Stimulated activated naive B cell treated with anti-CD40 and anti-IgM and Interleukin-4, amounts not matched to agents 10 μg/mL and 1 μg/mL and 100 μg/mL, for 72 hours (primary cell): Measurements from ENCODE around the gene PPP2R3A.
"Not testable (repeated sequence)": the region's sequence is repeated elsewhere in the genome, so short reads cannot be mapped to it uniquely, and the experiment has no call there.

Experiments used
- ATAC-seq, 2 donors: fragments of 150-1000 bp; cut with Tn5 transposase; replicated peaks; 2 replicates each; pipeline ENCODE4 v1.10.0; 2021; ENCODE audit warnings: moderate library complexity in 1 of 2
- DNase-seq: peaks from one replicate; pipeline ENCODE4 v3.0.0; 2021
- H3K27ac Mint-ChIP-seq: one replicate; pipeline ENCODE4 v1.8.0; 2022; ENCODE audit warnings: mild to moderate bottlenecking, mixed read lengths
- H3K27me3 Mint-ChIP-seq, 2 donors: one replicate each; pipeline ENCODE4 v1.8.0; 2022; ENCODE audit warnings: mixed read lengths in 2 of 2
- H3K36me3 Mint-ChIP-seq, 2 donors: one replicate each; pipeline ENCODE4 v1.8.0; 2022; ENCODE audit warnings: mixed read lengths in 2 of 2, mild to moderate bottlenecking in 1 of 2
- H3K4me1 Mint-ChIP-seq, 2 donors: one replicate each; pipeline ENCODE4 v1.8.0; 2022; ENCODE audit warnings: mixed read lengths in 2 of 2, mild to moderate bottlenecking in 1 of 2
- H3K4me3 Mint-ChIP-seq, 2 donors: one replicate each; pipeline ENCODE4 v1.8.0; 2022; ENCODE audit warnings: mild to moderate bottlenecking in 2 of 2, mixed read lengths in 2 of 2, moderate library complexity in 1 of 2
- H3K9me3 Mint-ChIP-seq, 2 donors: one replicate each; pipeline ENCODE4 v1.8.0; 2022; ENCODE audit warnings: mixed read lengths in 2 of 2, mild to moderate bottlenecking in 1 of 2

Gene PPP2R3A

DNA sequence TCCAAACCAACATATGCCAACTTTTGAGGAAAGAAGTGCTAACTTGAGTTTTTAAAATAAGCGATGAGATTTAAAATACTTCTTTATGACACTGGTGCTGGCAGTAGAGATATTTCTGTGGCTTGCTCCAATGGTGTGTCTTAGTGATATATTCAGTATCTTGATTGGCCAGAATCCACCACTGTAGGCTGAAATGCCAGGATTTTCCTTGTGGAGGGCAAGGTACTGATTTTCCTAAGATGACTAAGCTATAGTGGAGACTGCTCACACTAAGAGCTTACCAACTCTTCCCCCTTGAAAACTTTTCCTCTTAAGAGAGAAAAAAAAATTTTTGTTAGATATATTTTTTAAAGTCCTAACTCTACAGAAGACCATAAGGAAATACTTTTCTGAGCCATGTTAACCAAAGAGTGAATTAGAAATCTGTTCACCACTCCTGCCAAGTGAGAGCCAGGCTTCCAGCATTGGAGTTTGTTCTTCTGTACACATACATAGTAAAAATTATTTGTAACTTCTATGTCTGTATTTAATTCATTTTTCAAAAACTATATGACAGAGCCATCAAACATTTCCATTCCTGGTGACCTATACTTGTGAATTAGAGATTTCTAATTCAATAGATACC lies 109.1 kb downstream of the PPP2R3A start:
- no peak for DNase-seq
- Mint-ChIP-seq H3K36me3 (no peaks in the 10 kb centered on the region), H3K9me3 (no peaks in the 10 kb centered on the region), H3K4me3 (no peak overlapping the region), H3K27me3 (no peaks in the 10 kb centered on the region), H3K4me1 (peaks cover 2 to 11% of the 10 kb centered on the region in 2 donors), H3K27ac (no peak overlapping the region)
- no peak for ATAC-seq

DNA sequence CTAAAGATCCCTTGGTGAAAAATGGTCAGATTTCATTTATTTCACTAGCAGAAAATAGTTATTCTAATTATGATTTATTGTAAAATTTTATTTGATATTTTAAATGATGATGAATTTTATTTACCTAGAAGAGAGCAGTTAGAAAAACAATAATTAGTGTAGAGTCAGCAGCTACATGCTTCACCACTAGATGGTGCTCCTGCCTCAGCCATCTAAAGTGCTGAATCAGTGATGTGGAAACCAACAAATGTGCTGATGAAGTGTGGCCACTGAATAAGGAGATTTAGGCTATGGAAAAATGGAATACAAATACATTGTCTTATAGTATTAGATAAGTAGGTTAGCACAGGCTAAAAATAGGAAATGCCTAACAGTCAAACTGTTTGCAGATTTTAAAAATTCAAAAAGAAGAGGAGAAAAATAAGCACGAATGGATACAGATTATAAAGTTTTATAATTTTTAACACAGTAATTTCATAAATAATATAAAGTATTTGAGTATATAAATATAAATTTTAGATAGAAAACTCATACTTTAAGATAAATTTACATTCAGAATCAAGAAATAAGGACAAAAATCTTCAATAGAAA lies 109.8 kb downstream of the PPP2R3A start:
- Mint-ChIP-seq H3K4me3 (no peak overlapping the region), H3K27ac (no peak overlapping the region), H3K27me3 (no peaks in the 10 kb centered on the region), H3K36me3 (no peaks in the 10 kb centered on the region), H3K9me3 (no peaks in the 10 kb centered on the region), H3K4me1 (peaks cover 2 to 11% of the 10 kb centered on the region in 2 donors)
- peak; percentile 27 for DNase-seq
- peak; percentile 73 to 79 for ATAC-seq

DNA sequence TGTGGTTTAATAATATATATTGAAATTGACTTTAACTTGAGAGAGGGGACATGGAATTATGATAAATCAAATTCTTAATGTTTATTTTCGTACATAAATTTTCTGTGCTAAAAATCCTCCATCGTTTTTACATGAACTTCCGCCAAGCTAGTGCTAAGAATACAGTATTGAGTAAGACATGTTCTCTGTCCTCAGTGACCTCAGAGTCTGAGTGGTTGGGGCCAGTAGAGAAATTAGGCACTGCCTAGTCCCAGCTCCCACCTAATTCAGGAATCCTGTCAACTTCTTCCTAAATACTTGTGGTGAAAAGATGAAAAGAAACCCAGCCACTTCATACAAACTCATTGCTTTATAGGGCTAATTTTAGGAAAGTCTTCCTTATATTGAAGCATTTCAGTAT lies 110.3 kb downstream of the PPP2R3A start:
- Mint-ChIP-seq H3K27ac (no peak overlapping the region), H3K27me3 (no peaks in the 10 kb centered on the region), H3K36me3 (no peaks in the 10 kb centered on the region), H3K4me1 (peaks cover 2 to 11% of the 10 kb centered on the region in 2 donors), H3K4me3 (no peak overlapping the region), H3K9me3 (no peaks in the 10 kb centered on the region)
- no peak for DNase-seq
- ATAC-seq, result no peak

DNA sequence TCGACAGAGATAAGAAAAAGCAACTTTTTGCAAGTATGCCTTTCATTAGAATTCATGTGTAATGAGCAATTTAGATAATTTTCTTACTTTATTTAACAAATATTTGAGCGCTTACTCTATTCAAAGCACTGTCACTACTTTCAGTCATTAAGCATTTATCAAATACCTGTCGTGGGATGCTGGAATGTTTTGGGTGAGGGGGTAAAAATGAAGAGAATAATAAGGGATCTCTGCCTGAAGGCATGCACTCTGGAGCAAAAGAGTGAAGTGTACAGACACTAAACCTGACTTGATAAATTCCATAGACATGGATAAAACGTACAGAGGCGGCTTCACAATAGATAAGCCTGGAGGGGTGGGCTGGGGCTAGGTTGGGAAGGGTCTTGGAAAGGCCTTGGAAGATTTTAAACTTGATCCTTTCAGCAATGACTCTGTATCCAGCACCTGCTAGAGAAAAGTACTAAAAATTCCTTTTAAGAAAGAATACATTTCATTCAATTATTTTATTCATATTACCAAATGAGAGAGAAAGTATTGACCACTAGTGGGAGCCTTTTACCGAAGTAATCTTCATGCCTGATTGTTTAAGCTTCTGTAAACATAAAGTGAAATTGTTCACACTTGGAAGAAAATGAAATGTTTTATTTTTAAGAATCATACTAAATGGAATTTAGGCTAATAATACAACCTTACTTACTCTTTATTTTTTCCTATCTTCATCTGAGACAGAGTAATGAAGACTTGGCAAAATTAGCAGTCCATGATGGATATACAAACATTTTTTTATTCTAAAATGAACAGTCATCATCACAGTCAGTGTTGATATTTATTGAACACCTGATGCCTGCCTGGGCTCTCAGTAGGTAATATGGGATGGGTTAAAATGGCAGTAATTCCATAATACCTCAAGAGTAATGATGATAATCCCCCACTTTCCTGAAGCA lies 113.2 kb downstream of the PPP2R3A start:
- ATAC-seq (no peak), DNase-seq (no peak)
- Mint-ChIP-seq H3K27ac (no peak overlapping the region), H3K4me3 (no peak overlapping the region), H3K9me3 (peaks cover 0 to 5% of the 10 kb centered on the region in 2 donors), H3K27me3 (no peaks in the 10 kb centered on the region), H3K4me1 (peaks cover 2 to 5% of the 10 kb centered on the region in 2 donors), H3K36me3 (peaks cover 0 to 3% of the 10 kb centered on the region in 2 donors)

DNA sequence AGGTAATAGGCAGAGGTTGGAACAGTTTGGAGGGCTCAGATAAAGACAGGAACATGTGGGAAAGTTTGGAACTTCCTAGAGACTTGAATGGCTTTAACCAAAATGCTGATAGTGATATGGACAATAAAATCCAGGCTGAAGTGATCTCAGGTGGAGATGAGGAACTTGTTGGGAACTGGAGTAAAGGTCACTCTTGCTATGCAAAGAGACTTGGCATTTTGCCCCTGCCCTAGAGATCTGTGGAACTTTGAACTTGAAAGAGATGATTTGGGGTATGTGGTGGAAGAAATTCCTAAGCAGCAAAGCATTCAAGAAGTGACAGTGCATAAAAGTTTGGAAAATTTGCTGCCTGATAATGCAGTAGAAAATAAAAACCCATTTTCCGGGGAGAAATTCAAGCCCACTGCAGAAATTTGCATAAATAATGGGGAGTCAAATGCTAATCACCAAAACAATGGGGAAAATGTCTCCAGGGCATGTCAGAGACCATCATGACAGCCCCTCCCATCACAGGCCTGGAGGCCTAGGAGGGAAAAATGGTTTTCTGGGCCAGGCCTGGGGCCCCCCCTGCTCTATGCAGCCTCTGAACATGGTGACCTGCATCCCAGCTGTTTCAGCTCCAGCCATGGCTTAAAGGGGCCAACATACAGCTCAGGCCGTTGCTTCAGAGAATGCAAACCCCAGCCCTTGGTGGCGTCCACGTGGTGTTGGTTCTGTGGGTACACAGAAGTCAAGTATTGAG lies 118.3 kb downstream of the PPP2R3A start:
- peaks cover 6 to 17% of the 10 kb centered on the region in 2 donors for H3K9me3 Mint-ChIP-seq
- not testable (repeated sequence) for ATAC-seq, H3K4me1 Mint-ChIP-seq, H3K27me3 Mint-ChIP-seq, DNase-seq, H3K27ac Mint-ChIP-seq, H3K4me3 Mint-ChIP-seq
- peaks cover 0 to 15% of the 10 kb centered on the region in 2 donors for H3K36me3 Mint-ChIP-seq

DNA sequence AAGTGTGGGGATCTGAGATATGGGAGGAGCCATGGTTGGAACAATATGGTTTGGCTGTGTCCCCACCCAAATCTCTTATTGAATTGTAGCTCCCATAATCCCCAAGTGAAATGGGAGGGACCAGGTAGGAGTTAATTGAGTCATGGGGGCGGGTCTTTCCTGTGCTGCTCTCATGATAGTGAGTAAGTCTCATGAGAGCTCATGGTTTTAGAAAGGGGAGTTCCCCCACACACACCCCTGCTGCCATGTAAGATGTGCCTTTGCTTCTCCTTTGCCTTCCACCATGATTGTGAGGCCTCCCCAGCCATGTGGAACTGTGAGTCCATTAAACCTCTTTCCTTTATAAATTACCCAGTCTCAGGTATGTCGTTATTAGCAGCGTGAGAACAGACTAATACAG lies 119.5 kb downstream of the PPP2R3A start:
- not testable (repeated sequence) for DNase-seq, ATAC-seq, H3K27ac Mint-ChIP-seq

DNA sequence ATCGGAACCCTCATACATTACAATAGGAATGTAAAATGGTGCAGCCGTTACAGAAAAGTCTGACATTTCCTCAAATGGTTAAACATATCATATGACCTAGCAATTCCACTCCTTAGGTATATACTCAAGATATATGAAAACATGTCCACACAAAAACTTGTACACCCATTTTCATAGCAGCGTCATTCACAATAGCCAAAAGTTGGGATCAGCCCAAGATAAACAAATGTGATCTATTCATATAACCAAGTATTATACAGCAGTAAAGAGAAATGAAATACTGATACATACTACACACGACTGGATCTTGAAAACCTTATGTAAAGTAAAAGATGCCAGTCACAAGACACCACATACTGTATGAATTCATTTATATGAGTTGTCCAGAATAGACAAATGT lies 128.2 kb downstream of the PPP2R3A start:
- H3K27me3 Mint-ChIP-seq, result no peaks in the 10 kb centered on the region
- no peak for DNase-seq
- no peak overlapping the region for H3K27ac Mint-ChIP-seq
- H3K36me3 Mint-ChIP-seq, result peaks cover 0 to 4% of the 10 kb centered on the region in 2 donors
- no peaks in the 10 kb centered on the region for H3K4me1 Mint-ChIP-seq
- ATAC-seq, result no peak
- H3K9me3 Mint-ChIP-seq, result no peaks in the 10 kb centered on the region
- H3K4me3 Mint-ChIP-seq, result no peak overlapping the region

More for the DNA sequence above, 119.5 kb downstream of the PPP2R3A start:
- not testable (repeated sequence) for H3K27me3 Mint-ChIP-seq, H3K4me1 Mint-ChIP-seq, H3K4me3 Mint-ChIP-seq
- peaks cover 6 to 17% of the 10 kb centered on the region in 2 donors for H3K9me3 Mint-ChIP-seq
- H3K36me3 Mint-ChIP-seq, result peaks cover 0 to 15% of the 10 kb centered on the region in 2 donors

DNA sequence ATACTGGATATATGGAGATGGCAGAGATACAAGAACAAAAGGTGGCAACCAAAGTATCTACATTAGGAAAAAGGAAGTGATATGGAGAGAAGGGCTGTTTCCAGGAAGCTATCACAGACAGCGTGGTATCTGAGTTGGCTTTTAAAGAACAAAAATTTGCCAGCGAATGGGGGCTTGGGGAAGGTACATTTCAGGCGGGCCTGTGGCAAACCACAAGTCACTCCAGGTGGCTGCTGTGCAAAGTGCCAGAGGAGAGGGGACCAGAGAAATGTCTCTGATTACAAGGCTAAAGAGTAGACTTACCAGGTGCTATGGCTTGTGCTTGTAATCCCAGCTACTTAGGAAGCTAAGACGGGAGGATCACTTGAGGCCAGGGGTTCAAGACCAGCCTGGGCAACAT lies 139.5 kb downstream of the PPP2R3A start:
- H3K4me3 Mint-ChIP-seq, result no peak overlapping the region
- no peaks in the 10 kb centered on the region for H3K27me3 Mint-ChIP-seq
- DNase-seq (no peak), ATAC-seq (peak; percentile 48 to 56)
- peaks cover 15 to 26% of the 10 kb centered on the region in 2 donors for H3K4me1 Mint-ChIP-seq
- no peaks in the 10 kb centered on the region for H3K9me3 Mint-ChIP-seq
- H3K36me3 Mint-ChIP-seq, result peaks cover 0 to 2% of the 10 kb centered on the region in 2 donors
- H3K27ac Mint-ChIP-seq, result no peak overlapping the region

DNA sequence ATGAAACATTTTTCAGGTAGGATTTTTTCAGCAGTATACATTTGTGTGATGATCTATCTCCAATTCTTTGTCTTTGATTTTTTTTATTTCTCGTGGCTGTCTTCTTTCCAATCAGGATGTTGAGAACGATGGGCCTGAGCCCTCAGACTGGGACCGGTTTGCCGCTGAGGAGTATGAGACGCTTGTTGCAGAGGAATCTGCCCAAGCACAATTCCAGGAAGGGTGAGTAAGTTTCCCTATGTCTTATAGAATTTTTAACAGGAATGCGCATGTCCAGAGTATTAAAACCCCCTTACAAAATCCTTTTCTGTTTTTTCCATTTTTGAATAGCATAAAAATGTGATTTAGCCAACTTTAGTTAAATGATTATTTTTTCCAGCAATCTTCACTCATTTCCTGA lies 140.6 kb downstream of the PPP2R3A start:
- no peak overlapping the region for H3K27ac Mint-ChIP-seq
- H3K36me3 Mint-ChIP-seq, result peaks cover 0 to 2% of the 10 kb centered on the region in 2 donors
- ATAC-seq (no peak), DNase-seq (no peak)
- no peaks in the 10 kb centered on the region for H3K27me3 Mint-ChIP-seq
- H3K4me1 Mint-ChIP-seq, result peaks cover 15 to 28% of the 10 kb centered on the region in 2 donors
- H3K9me3 Mint-ChIP-seq, result no peaks in the 10 kb centered on the region
- H3K4me3 Mint-ChIP-seq, result no peak overlapping the region

DNA sequence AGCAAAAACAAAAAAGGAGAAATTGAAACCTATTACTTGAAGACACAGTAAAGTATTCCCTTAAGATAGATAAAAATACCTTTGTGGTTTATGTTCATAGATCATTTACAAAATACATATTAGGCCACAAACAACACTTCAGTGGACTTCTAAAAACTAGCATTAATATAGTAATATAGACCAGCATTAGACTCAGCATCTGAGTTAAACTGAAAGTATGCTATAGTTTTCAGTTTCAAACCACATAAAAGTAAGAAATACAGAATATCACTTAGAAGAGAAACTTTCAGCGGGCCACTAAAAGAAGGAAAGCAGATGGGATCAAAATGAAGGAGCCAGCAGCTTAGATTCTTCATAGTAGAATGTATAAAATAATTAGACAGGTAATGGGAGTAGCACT lies 144.0 kb downstream of the PPP2R3A start:
- Mint-ChIP-seq H3K4me1 (peaks cover 15 to 28% of the 10 kb centered on the region in 2 donors), H3K27me3 (peaks cover 0 to 4% of the 10 kb centered on the region in 2 donors), H3K27ac (no peak overlapping the region), H3K9me3 (no peaks in the 10 kb centered on the region), H3K36me3 (peaks cover 2 to 3% of the 10 kb centered on the region in 2 donors), H3K4me3 (no peak overlapping the region)
- peak; percentile 82 to 88 for ATAC-seq
- no peak for DNase-seq

DNA sequence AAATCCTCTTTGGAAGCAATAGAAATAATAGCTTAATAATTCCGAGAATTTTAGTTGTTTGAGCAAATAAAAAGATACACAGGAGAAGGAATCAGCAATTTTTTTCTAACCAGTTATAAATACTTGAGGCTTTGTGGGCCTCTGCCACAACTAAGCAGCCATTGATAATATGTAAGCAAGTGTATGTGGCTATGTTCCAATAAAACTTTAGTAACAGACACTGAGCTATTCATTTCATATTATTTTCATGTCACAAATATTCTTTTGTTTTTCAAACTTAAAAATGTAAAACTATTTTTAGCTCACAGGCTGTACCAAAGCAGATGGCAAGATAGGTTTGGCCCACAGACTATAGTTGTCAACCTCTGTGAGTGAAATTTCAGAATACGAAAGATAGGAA lies 145.0 kb downstream of the PPP2R3A start:
- no peaks in the 10 kb centered on the region for H3K9me3 Mint-ChIP-seq
- H3K4me3 Mint-ChIP-seq, result no peak overlapping the region
- H3K27me3 Mint-ChIP-seq, result peaks cover 3 to 4% of the 10 kb centered on the region in 2 donors
- no peak for DNase-seq
- no peak overlapping the region for H3K27ac Mint-ChIP-seq
- peaks cover 11 to 23% of the 10 kb centered on the region in 2 donors for H3K4me1 Mint-ChIP-seq
- ATAC-seq, result no peak
- H3K36me3 Mint-ChIP-seq, result peaks cover 2 to 3% of the 10 kb centered on the region in 2 donors

DNA sequence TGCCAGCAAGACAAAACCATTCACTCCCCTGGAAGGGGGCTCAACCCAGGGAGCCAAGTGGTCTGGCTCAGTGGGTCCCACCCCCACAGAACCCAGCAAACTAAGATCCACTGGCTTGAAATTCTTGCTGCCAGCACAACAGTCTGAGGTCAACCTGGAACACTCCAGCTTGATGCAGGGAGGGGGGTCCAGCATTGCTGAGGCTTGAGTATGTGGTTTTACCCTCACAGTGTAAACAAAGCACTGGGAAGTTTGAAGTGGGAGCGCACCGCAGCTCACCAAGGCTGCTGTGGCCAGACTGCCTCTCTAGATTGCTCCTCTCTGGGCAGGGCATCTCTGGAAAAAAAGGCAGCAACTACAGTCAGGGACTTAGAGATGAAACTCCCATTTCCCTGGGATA lies 148.9 kb downstream of the PPP2R3A start:
- DNase-seq (no peak), ATAC-seq (no peak)
- H3K4me1 Mint-ChIP-seq, result peaks cover 8 to 13% of the 10 kb centered on the region in 2 donors
- H3K9me3 Mint-ChIP-seq, result peaks cover 0 to 4% of the 10 kb centered on the region in 2 donors
- H3K27ac Mint-ChIP-seq, result no peak overlapping the region
- no peak overlapping the region for H3K4me3 Mint-ChIP-seq
- peaks cover 0 to 3% of the 10 kb centered on the region in 2 donors for H3K36me3 Mint-ChIP-seq
- peaks cover 4 to 6% of the 10 kb centered on the region in 2 donors for H3K27me3 Mint-ChIP-seq

DNA sequence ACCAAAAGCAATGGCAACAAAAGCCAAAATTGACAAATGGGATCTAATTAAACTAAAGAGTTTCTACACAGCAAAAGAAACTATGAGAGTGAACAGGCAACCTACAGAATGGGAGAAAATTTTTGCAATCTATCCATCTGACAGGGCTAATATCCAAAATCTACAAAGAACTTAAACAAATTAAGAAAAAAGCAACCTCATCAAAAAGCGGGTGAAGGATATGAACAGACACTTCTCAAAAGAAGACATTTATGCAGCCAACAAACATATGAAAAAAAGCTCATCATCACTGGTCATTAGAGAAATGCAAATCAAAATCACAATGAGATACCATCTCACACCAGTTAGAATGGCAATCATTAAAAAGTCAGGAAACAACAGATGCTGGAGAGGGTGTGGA lies 153.8 kb downstream of the PPP2R3A start:
- not testable (repeated sequence) for H3K36me3 Mint-ChIP-seq
- peaks cover 8 to 21% of the 10 kb centered on the region in 2 donors for H3K4me1 Mint-ChIP-seq

DNA sequence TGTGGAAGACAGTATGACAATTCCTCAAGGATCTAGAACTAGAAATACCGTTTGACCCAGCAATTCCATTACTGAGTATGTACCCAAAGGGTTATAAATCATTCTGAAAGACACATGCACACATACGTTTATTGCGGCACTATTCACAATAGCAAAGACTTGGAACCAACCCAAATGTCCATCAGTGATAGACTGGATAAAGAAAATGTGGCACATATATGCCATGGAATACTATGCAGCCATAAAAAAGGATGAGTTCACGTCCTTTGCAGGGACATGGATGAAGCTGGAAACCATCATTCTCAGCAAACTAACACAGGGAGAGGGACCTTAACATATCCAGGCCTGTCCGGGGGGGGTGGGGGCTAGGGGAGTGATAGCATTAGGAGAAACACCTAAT lies 154.3 kb downstream of the PPP2R3A start:
- not testable (repeated sequence) for ATAC-seq, H3K27me3 Mint-ChIP-seq, H3K9me3 Mint-ChIP-seq, H3K27ac Mint-ChIP-seq, H3K4me3 Mint-ChIP-seq, DNase-seq, H3K36me3 Mint-ChIP-seq
- H3K4me1 Mint-ChIP-seq, result peaks cover 8 to 22% of the 10 kb centered on the region in 2 donors

More for the DNA sequence above, 153.8 kb downstream of the PPP2R3A start:
- not testable (repeated sequence) for H3K27me3 Mint-ChIP-seq, H3K4me3 Mint-ChIP-seq, H3K27ac Mint-ChIP-seq, H3K9me3 Mint-ChIP-seq, DNase-seq, ATAC-seq
